Right renal cortex interstitium (tissue), 3 donors: Measurements from ENCODE around the gene GEMIN5. TPM values are rescaled to one million over a fixed set of nuclear protein-coding genes. Genes with fewer than 3 reads are reported as not detected.
"Not testable (repeated sequence)": the region's sequence is repeated elsewhere in the genome, so short reads cannot be mapped to it uniquely, and the experiment has no call there.

Experiments used
- DNase-seq, 3 donors: peaks; one replicate each; pipeline ENCODE4 v3.0.0-alpha.2; 2013; ENCODE audit warnings: low read depth in 3 of 3, low spot score in 2 of 3
- polyA plus RNA-seq, 3 donors: library from polyadenylated mRNA; unstranded; fragments of 120-200 nt; gene quantifications; one replicate each; pipeline ENCODE4 v1.2.1, GENCODE V29; 2013; ENCODE audit not compliant: insufficient read length in 3 of 3

Gene GEMIN5
- polyA plus RNA-seq, 3 donors = 21.4 to 23.3 (median 21.9) TPM

DNA sequence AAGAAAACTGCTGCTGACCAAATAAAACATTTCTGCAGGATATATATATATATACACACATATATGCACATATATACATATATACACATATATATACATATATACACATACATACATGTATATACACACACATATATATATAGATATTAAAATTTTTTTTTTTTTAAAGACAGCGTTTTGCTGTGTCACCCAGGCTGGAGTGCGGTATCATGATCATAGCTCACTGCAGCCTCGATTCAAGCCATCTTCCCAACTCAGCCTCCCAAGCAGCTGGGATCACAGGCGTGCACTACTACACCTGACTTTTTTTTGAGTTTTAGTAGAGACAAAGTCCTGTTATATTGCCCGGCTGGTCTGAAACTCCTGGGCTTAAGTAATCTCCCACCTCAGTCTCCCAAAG, 5.5 kb upstream of the GEMIN5 start:
- no peak for DNase-seq

DNA sequence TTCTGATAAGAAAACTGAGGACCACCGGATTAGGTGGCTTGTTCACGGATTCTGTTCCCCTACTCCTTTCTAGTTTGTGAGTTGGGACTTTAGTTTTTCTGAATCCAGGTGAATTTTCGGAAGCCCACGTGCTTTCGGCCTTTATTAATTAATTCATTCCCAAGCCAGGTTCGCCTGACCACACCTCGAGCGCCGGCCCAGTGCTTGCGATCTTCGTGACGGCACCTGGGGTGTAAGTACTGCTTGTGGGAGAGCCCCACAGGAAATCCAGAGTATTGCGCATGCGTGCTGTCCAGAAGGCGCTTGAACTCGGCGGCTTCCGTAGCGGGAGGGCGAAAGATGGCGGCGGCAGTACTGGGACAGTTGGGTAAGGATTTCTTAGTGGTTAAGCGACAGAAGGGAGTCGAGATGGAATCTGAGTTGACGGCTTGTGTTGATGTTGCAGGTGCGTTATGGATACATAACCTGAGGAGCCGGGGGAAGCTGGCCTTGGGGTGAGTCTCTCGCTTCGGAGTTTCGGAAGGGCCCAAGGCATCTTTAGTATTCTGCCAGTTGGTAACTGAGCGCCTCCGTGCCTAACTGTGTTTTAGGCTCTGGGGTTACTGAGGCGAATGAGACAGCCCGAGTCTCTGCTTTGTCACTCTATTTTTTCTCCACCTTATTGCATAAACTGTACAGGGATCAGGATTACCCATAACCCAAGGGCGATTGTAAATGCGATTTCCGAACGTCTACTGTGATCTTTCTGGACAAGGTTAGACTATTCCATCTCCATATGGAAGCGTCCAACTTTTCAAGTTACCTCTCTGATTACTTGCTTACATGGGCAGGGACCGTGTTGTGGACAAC, 3.0 kb upstream of the GEMIN5 start, which contains the start of gene MRPL22:
TSS of gene MRPL22 (plus strand) at position 302 of the 849 bp plus-strand sequence. CDS start at position 340, 38 bp downstream.
- peak; percentile 87 to 91 (median 87) for DNase-seq

DNA sequence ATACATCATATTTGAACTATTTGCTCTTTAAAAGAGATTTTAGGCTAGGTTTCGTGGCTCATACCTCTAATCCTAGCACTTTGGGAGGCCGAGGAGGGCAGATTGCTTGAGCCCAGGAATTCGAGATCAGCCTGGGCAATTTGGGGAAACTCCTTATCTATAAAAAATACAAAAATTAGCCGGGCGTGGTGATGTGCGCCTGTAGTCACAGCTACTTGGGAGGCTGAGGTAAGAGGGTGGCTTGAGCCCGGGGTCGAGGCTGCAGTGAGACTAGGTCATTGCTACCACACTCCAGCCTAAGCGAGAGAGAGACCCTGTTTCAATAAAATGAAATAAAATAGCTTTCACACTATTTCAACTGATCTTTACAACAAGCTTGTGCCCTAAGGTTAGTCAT, 2.4 kb upstream of the GEMIN5 start:
- no peak for DNase-seq

DNA sequence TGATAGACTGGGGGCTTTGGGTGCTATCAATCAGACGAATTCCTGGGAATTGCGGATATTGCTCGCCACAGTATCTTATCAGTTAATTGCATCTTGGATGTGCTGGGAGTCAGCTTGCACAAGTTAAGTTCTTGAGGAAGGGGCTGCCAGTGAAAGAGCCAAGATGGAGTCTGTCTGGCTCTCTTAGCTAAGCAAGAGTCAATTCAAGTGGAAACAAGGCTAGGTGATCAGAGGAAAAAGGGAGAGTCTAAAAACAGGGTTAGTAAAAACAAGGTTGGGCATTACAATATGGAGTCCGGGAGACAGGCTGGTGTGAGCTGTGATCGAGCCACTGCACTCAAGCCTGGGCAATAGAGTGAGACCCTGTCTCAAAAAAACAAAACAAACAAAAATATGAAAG, 1.4 kb upstream of the GEMIN5 start:
- not testable (repeated sequence) for DNase-seq

GRCh38 chr5:154937186-154937717, 759 bp downstream of the GEMIN5 start:
- DNase-seq = no peak

- no peak for DNase-seq
Measured at GRCh38 chr5:154934881-154935280, 3.1 kb downstream of the GEMIN5 start.

GRCh38 chr5:154933537-154933936, 4.5 kb downstream of the GEMIN5 start:
- no peak for DNase-seq

DNA sequence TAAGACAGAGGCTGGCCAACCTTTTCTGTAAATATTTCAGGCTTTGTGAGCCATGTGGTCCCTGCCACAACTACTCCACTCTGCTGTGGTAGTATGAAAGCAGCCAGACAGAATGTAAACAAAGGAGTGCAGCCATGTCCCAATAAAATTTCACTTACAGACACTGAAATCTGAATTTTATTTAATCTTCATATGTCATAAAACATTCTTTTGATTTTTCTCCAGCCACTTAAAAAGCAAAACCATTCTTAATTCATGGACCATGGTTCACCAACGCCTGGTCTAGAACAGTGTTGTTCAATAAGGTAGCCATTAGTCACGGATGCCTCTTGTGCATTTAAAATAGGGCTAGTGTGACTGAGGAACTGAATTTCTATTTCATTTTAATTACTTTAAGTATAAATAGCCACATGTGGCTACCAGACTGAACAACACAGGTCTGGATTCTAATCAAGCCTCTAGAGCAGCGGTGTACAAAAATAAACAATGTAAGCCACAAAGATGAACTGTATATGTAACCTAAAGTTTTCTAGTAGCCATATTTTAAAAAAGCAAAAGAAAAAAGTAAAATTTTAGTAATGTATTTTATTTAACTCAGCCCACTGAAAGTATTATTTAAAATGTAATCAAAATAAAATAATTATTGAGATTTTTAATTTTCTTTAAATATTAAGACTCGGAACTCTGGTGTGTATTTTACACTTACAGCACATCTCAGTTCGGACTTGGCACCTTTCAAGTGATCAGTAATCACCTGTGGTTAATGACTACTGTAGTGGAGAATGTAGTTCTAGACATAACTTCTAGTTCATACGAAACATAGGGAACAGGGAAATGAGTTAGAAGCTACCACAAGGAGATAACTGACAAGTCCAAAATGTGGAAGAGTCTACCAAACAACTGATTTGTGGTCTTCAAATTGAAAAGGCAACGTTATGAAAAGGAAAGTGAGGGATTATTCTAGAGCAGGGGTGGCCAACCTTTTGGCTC, 14.3 kb downstream of the GEMIN5 start:
- DNase-seq = no peak

DNA sequence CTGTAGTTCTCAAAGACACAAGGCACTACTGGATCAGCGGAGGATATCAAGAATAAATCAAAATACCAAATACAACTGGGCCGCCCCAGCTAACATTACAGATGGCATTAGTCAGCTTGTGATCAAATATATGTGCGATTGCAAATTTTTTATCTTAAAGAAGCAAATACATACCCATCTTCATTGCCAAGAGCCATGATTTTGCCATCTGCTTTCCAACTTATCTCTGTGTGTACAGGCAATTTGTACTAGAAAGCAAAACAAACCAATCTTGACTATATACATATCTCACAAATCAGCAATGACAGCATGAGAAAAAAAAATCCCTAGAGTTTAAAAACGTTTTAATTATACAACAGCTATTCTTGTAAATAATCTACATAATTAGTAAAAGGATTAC, 20.3 kb downstream of the GEMIN5 start:
- no peak for DNase-seq

DNA sequence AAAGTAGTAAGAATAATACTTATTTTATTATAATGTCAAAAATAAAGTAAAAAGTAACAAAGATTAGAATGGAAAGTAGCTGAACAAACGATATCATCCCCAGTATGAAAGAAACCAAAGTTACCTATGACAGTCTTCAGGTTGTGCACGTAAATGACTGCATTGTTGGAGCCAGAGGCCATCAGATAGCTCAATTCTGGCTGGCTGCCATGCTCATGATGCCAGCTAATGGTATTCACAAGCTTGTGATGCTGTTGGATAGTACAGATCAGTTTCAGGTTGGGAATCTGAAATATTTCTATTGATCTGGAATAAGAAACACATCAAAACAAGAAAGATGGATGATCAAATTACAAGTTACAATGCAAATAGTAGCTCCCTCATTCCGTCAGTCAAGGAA, 21.1 kb downstream of the GEMIN5 start:
- DNase-seq = no peak

- DNase-seq = not testable (repeated sequence)
Measured at GRCh38 chr5:154905601-154906000, 32.4 kb downstream of the GEMIN5 start.

DNA sequence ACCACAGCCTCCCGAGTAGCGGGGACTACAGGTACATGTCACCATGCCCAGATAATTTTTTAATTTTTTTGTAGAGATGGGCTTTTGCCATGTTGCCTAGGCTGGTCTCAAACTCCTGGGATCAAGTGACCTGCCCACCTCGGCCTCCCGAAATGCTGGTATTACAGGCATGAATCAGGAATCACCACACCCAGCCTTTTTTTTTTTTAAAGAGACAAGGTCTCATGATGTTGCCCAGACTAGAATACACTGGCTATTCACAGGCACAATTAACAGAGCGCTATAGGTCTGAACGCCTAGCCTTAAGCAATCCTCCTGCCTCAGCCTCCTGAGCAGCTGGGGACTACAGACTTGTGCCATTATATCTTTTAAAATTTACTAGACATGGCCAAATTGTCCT, 36.1 kb downstream of the GEMIN5 start:
- no peak for DNase-seq

- DNase-seq = no peak
Measured at GRCh38 chr5:154901276-154901675, 36.7 kb downstream of the GEMIN5 start.

GRCh38 chr5:154900066-154900465, 37.9 kb downstream of the GEMIN5 start:
- no peak for DNase-seq

DNA sequence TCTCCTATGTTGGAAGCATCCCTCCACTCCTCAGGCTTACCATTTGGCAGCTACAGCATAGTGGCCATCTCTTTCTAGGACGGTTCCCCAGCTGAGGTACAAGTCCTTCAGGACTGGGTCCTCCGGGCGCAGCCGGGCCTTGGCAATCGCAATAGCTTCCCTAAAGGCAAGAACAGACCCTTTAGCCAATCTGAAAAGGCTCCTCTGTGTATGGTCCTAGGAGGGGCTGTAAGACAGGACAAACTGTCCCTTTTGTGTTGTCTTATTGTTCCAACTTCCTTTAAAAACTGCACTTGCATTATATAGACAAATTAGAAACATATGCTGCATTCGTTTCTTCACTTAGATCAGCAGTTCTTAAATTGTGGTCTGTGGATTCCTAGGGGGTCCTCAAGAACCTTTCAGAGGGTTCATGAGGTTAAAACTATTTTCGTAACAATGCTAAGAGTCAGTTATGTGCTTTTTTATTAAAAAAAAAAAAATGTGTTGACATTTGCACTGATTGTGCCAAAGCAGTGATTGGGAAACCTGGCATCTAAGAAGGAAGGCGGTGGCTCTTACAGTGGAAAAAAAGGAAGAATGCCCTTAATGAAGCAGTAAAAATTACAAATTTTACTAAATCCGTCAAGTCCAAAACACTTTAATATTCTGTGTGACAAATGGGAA, 38.7 kb downstream of the GEMIN5 start:
- DNase-seq = no peak

- DNase-seq = no peak
Measured at GRCh38 chr5:154898210-154898609, 39.8 kb downstream of the GEMIN5 start.

GRCh38 chr5:154896562-154897165, 41.3 kb downstream of the GEMIN5 start:
- no peak for DNase-seq

- DNase-seq = no peak
Measured at GRCh38 chr5:154895606-154896561, 42.1 kb downstream of the GEMIN5 start.

GRCh38 chr5:154893381-154893780, 44.6 kb downstream of the GEMIN5 start:
- no peak for DNase-seq
